GM12878 (cell line): ENCODE data around the gene NUDCD3. TPM values are rescaled to one million over a fixed set of nuclear protein-coding genes. Genes with fewer than 3 reads are reported as not detected.

ENCODE experiments used
- BHLHE40 ChIP-seq, 2 experiments: fragments of 450-650 bp in 1 of 2; IDR thresholded peaks; 2 replicates each; pipeline ENCODE4 v1.6.1; 2011 to 2017; ENCODE audit warnings: low read depth in 2 of 2, borderline replicate concordance in 1 of 2, improper control_type of control experiment in 1 of 2, low read length in 1 of 2, mild to moderate bottlenecking in 1 of 2
- CREB1 ChIP-seq: IDR thresholded peaks from 2 replicates; pipeline ENCODE4 v1.6.1; 2012; ENCODE audit warnings: low read depth, mild to moderate bottlenecking, inconsistent platforms
- IRF4 ChIP-seq: IDR thresholded peaks from 2 replicates; pipeline ENCODE4 v1.6.1; 2011; ENCODE audit warnings: low read depth, low read length
- KAT2A ChIP-seq: conservative IDR thresholded peaks from 2 replicates; pipeline ENCODE4 v1.6.1; 2011; ENCODE audit warnings: low read depth, low read length; ENCODE audit not compliant: control insufficient read depth
- NKRF ChIP-seq: fragments of 450-650 bp; conservative IDR thresholded peaks from 2 replicates; pipeline ENCODE4 v1.6.1; 2017; ENCODE audit warnings: mild to moderate bottlenecking, moderate library complexity
- NRF1 ChIP-seq: conservative IDR thresholded peaks from 2 replicates; pipeline ENCODE4 v1.6.1; 2011; ENCODE audit warnings: mild to moderate bottlenecking, low read depth, low read length, improper control_type of control experiment
- PRDM15 ChIP-seq: fragments of 450-650 bp; formaldehyde crosslinking; IDR thresholded peaks from 2 replicates; pipeline ENCODE4 v1.4.0; 2020; ENCODE audit warnings: mild to moderate bottlenecking, moderate library complexity
- RB1 ChIP-seq: fragments of 450-650 bp; formaldehyde crosslinking; IDR thresholded peaks from 2 replicates; pipeline ENCODE4 v1.6.1; 2017; ENCODE audit warnings: mild to moderate bottlenecking, borderline replicate concordance
- SMAD1 ChIP-seq: fragments of 450-650 bp; IDR thresholded peaks from 2 replicates; pipeline ENCODE4 v1.6.1; 2018; ENCODE audit warnings: mild to moderate bottlenecking, low read depth; ENCODE audit not compliant: partially characterized antibody
- SPI1 ChIP-seq: IDR thresholded peaks from 2 replicates; pipeline ENCODE4 v1.6.1; 2011; ENCODE audit warnings: low read depth, mild to moderate bottlenecking, low read length, moderate library complexity, borderline replicate concordance; ENCODE audit not compliant: insufficient read depth
- SUZ12 ChIP-seq: fragments of 200-600 bp; sonication (generic); IDR thresholded peaks from one replicate; pipeline ENCODE4 v1.6.1; 2018; ENCODE audit warnings: antibody characterized with exemption, mild to moderate bottlenecking; ENCODE audit not compliant: unreplicated experiment
- TCF12 ChIP-seq: IDR thresholded peaks from 2 replicates; pipeline ENCODE4 v1.6.1; 2011; ENCODE audit warnings: low read depth, mild to moderate bottlenecking, low read length
- TCF7 ChIP-seq: IDR thresholded peaks from 2 replicates; pipeline ENCODE4 v1.6.1; 2014; ENCODE audit warnings: antibody characterized with exemption, borderline replicate concordance
- ZNF384 ChIP-seq: IDR thresholded peaks from 2 replicates; pipeline ENCODE4 v1.6.1; 2012; ENCODE audit warnings: low read depth, mild to moderate bottlenecking, low read length, improper control_type of control experiment, borderline replicate concordance
- polyA plus RNA-seq, 11 experiments: library from polyadenylated mRNA; depleted of rRNA in 4 of 11; unstranded in 6 of 11; stranded (reverse) in 5 of 11; fragments of >200 nt; fragmentation: Nextera tagmentation in 4 of 11; fragmentation: Illumina TruSeq in 1 of 11; extraction: Ambion mirVana in 4 of 11; extraction: Trizol in 1 of 11; gene quantifications; 1 replicate in 1 of 11; 2 replicates in 10 of 11; pipeline versions ENCODE4 v1.2.1 to v1.2.3, GENCODE V29; 2011 to 2016; ENCODE audit warnings: inconsistent platforms in 2 of 11, missing spikeins in 2 of 11, low read depth in 1 of 11
- total RNA-seq, 4 experiments: library from RNA; depleted of rRNA in 3 of 4; stranded (reverse); fragments of >200 nt in 3 of 4; fragmentation: Illumina TruSeq in 1 of 4; extraction: Trizol in 1 of 4; gene quantifications; 2 replicates each; pipeline versions ENCODE4 v1.2.1 to v1.2.3, GENCODE V29; 2013 to 2021
- TF ChIP-seq, protein P1 (sequence below), 3 experiments: IDR thresholded peaks in 2 of 3; conservative IDR thresholded peaks in 1 of 3; 2 replicates each; pipeline ENCODE4 v1.5.1; 2011; ENCODE audit warnings: low read depth in 3 of 3, low read length in 3 of 3, mild to moderate bottlenecking in 3 of 3, control low read depth in 2 of 3, moderate library complexity in 2 of 3, inconsistent platforms in 1 of 3, mixed read lengths in 1 of 3; ENCODE audit not compliant: control insufficient read depth in 2 of 3, insufficient read depth in 1 of 3; ENCODE audit errors: extremely low read depth in 1 of 3

The NUDCD3 gene
- total and polyA plus RNA-seq, 10 of the 15 experiments (the other 5 are each of a cell fraction or from before 2014, with no cell fraction given) = 25.0 to 89.8 (median 46.4) TPM

- TF ChIP-seq NRF1 (no peak), SMAD1 (no peak), TCF7 (no peak), CREB1 (no peak), IRF4 (0 out of 2 replicates have a peak, but pooled peaks have one; percentile 50), KAT2A (no peak), BHLHE40 (IDR thresholded peaks at IDR 0.05; ENCODE audit: borderline replicate concordance in 1 of 2, low read depth in 2 of 2, low read length in 1 of 2) (peak; percentile 39 to 47; a peak in 1 of 4 replicates), SUZ12 (no peak), SPI1 (peak; percentile 95), NKRF (no peak), ZNF384 (no peak), TCF12 (peak; percentile 29; the same call in 1 of the 2 replicates), PRDM15 (no peak), RB1 (no peak)
- TF ChIP-seq, protein P1, sequence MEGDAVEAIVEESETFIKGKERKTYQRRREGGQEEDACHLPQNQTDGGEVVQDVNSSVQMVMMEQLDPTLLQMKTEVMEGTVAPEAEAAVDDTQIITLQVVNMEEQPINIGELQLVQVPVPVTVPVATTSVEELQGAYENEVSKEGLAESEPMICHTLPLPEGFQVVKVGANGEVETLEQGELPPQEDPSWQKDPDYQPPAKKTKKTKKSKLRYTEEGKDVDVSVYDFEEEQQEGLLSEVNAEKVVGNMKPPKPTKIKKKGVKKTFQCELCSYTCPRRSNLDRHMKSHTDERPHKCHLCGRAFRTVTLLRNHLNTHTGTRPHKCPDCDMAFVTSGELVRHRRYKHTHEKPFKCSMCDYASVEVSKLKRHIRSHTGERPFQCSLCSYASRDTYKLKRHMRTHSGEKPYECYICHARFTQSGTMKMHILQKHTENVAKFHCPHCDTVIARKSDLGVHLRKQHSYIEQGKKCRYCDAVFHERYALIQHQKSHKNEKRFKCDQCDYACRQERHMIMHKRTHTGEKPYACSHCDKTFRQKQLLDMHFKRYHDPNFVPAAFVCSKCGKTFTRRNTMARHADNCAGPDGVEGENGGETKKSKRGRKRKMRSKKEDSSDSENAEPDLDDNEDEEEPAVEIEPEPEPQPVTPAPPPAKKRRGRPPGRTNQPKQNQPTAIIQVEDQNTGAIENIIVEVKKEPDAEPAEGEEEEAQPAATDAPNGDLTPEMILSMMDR (IDR thresholded peaks at IDR 0.05 in 2 of 3, conservative IDR thresholded peaks at IDR 0.05 in 1 of 3; ENCODE audit: control insufficient read depth in 2 of 3, extremely low read depth in 1 of 3, insufficient read depth in 1 of 3, low read depth in 3 of 3, low read length in 3 of 3) = no peak
These were observed 112.6 kb downstream of the NUDCD3 start (continued) for GRCh38 chr7:44377681-44378421.
